ENCODE results near the gene PDIK1L.
A peak's percentile ranks its signal among the peaks of the same experiment; 100 is the strongest.

The PDIK1L gene

GRCh38 chr1:26111530-26112406 is at the start of gene PDIK1L:
Gene PDIK1L, plus strand, starts transcription at chr1:26111824. Its CDS starts 2,485 bp downstream, at chr1:26114309.
- peak; percentile 99 for DNase-seq

GRCh38 chr1:26064553-26064952 is 47.1 kb upstream of the PDIK1L start:
- no peak for DNase-seq

GRCh38 chr1:26066160-26066559 is 45.5 kb upstream of the PDIK1L start:
- no peak for DNase-seq

- DNase-seq: no peak
Measured at GRCh38 chr1:26066857-26067256, 44.8 kb upstream of the PDIK1L start.

- no peak for DNase-seq
Measured at GRCh38 chr1:26067432-26067911, 44.2 kb upstream of the PDIK1L start, which contains the start of gene TRIM63. Gene TRIM63, minus strand, starts transcription at chr1:26067630. Its CDS starts 136 bp downstream, at chr1:26067494.

- no peak for DNase-seq
Measured at GRCh38 chr1:26069941-26070295, 41.7 kb upstream of the PDIK1L start.

GRCh38 chr1:26070296-26070962 is 41.2 kb upstream of the PDIK1L start:
- DNase-seq: peak; percentile 22

DNA sequence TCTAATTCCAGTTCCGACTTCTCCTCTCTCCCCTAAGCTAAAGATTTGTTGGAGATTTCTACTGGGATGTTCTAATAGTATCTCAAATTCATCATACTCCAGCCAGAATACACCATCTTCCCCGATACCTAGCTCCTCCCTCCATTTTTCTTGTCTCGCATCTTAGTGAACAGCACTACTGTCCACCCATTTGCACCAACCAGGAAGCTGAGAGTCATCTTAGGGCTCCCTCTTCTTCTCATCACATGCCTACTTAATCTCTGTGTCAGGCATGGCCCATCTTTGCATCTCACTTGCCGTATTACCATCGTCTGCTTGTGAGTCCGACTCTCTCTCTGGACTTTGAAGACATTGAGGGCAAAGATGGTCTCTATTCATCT is 40.7 kb upstream of the PDIK1L start:
- no peak for DNase-seq

DNA sequence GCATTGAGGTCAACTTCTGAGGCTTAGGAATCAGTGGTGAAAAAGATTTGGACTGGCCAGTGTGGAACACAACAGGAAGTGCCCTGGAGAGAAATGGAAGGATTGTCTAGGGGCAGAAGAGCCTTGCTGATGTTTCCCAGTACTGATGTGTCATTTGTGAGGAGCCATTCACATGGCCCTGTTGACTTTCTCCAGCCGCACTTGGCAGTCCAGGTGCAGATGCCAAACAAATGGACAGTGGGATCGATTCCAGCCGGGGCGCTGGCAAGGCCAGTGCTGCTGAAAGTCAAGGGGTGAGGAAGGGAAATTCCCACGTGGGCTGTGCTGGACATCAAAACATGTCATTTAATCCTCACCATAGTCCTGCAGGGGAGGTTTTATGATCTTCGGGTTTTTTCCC is 39.3 kb upstream of the PDIK1L start:
- DNase-seq: peak; percentile 24

DNA sequence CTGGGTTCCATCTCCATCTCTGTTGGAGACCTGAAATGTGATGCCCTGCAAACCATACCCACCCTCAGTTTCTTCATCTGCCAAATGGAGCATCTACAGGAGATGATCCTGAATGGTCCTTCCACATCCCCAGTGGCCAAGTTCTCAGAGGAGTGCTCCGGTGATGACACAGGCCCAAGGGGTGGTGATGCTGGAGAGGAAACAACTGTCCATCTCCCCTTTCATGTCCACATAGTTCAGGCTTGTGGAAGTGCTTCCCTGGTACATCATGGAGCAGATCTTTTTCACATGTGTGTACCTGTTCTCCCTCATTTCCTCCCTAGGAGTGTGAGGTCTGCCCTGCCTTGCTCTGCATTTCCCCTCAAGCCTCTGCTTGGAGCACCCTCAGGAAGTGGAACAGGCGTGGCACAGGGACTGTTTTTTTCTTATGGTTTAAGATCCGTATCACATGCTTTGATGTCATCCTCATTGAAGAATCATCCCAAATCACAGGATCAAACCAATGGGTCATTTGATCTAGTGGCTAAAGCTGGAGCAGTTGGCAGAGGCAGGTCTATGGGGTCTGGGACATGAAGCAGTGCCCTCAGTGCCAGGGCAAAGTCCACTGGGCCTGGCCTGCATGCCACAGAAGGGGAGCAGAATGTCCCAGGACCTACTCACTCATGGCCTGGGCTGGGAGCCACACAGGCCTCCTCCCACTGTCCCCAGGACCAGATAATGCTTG is 36.0 kb upstream of the PDIK1L start:
- DNase-seq: no peak

DNA sequence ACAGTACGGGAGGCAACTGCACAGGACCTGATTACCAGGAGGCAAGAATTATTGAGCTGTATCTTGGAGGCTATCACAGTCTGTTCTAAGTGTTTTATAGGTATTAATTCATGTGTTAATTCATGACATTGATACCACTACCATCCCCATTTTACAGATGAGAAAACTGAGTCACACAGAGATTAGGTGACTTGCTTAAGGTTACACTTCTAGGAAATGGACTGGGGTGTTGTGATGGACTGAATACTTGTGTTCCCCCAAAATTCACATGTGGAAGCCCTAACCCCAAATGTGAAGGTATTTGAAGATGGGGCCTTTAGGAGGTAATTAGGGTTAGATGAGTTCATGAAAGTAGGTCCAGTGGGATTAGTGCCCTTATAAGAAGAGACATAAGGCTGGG is 34.1 kb upstream of the PDIK1L start:
- no peak for DNase-seq

DNA sequence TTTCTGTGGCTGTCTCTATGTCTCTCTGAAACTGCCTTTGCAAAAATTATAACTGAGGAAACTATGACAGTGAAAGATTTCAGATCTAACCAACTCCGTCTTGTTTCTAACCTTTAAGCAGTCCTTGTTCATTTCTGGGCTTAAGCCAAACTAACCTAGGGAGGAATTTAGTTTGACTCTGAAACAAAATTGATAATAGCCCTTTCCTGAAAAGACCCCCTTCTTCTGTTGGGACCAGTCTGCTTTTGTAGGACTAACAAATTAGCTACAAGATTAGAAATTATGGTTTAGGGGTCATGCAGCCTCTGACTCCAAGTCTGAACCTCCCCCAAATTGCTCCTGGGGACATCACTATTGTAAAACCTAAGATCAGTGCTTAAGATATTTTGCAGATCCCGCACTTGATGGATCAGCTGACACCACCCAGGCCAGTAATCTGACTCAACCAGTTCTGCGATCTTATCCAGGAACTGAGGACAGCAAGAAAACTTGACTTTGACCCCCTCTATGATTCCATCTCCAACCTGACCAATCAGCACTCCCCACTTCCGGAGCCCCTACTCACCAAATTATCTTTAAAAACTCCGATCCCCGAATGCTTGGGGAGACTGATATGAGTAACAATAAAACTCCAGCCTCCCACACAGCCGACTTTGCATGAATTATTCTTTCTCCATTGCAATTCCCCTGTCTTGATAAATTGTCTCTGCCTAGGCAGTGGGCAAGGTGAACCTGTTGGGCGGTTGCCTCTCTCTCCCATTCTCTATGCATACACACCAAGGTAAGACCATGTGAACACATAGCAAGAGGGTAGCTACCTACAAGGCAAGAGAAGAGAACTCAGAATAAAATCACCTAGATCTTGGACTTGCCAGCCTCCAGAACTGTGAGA is 33.1 kb upstream of the PDIK1L start:
- DNase-seq: no peak

DNA sequence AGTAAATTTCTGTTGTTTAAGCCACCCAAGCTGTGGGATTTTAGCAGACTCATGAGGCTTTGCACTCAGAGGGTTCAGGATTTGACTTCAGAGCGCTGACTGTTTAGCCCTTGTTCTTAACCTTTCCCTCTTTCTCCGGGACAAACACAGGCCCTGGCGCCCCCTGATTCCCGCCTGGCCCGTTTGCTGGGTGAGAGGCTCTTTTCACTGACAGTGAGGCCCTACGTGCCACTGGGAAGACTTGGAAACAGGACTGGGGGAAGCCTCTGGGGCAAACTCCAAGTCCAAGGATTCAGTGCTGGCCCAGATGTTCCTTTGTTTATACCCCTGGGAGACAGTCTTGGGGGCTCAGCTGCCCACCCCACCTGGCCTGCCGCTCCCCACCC is 32.5 kb upstream of the PDIK1L start:
- DNase-seq: no peak

DNA sequence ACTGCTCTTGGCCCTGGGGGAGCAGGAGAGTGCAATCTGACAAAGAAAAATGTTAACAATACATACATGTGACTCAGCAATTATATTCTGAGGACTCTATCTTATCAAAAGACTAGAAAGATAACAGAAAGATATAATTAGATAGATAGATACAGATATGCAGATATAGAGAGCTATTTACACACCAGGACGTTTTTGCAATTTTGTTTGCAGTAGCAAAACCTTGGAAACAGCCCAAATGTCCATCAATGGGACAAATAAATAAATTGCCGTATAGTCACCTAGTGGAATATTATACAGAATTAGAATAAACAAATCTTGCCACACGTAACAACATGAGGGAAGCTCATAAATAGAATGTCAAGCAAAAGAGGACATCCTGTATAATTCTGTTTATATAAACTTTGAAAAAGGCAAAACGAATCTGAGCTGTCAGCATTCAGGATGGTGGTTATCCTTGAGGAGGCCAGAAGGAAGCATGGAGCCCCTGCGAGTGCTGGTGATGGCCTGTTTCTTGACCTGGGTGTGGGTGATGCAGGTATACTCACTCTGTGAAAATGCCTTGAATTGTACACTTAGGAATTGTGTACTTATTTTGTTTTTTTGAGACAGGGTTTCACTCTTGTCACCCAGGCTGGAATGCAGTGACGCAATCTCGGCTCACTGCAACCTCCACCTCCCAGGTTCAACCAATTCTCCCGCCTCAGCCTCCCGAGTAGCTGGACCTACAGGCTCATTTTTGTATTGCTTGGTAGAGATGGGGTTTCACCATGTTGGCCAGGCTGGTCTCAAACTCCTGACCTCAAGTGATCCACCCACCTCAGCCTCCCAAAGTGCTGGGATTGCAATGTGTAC is 31.4 kb upstream of the PDIK1L start:
- DNase-seq: no peak

DNA sequence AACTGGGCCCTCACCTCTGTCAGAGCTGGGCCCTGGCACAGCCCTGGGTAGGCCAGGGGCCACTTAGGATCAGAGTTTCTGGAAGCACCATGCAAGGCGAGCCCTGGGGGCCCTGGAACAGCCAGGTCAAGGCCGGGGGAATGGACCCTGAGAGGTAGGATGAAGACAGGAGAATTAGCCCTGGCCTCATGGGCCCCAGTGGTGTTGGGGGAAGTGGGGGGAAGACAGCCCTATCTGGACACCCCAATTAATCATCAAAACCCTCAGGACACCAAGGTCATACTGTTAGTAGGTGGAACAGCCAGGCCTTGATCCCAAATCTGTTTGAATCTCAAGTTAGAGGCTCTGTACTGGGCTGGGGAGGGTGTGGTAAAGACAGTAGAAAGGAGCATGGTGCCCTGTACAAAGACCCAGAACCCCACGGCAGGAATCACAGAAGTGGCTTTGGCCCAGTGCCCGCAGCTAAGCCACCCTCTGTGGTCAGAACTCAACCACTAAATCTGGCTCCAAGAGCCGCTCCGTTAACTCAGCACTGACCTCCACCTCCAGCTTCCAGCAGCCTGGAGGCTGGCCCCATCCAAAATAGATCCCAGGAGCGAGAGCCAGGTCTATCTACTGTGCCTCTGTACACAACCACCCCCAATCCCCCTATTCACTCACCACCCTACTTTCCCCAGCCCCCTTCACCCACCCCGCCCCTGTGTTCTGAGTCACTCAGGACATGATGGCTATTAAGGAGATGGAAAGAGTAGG is 30.2 kb upstream of the PDIK1L start:
- no peak for DNase-seq

GRCh38 chr1:26082020-26082350 is 29.6 kb upstream of the PDIK1L start:
- DNase-seq: no peak

GRCh38 chr1:26083208-26083607 is 28.4 kb upstream of the PDIK1L start:
- DNase-seq: no peak

GRCh38 chr1:26084091-26084561 is 27.5 kb upstream of the PDIK1L start:
- no peak for DNase-seq

- no peak for DNase-seq
Measured at GRCh38 chr1:26084844-26085243, 26.8 kb upstream of the PDIK1L start.

GRCh38 chr1:26089125-26089524 is 22.5 kb upstream of the PDIK1L start:
- no peak for DNase-seq

- no peak for DNase-seq
Measured at GRCh38 chr1:26090893-26091292, 20.7 kb upstream of the PDIK1L start.

All from DMS53 (cell line).